ENCODE results near the gene RECQL. TPM values are rescaled to one million over a fixed set of nuclear protein-coding genes. Genes with fewer than 3 reads are reported as not detected.
"Not testable (repeated sequence)": the region's sequence is repeated elsewhere in the genome, so short reads cannot be mapped to it uniquely, and the experiment has no call there.

Gene RECQL
- total RNA-seq, 2 experiments from 2014 or later, result 112 to 114 TPM

GRCh38 chr12:21456291-21456780 lies 45.1 kb downstream of the RECQL start:
- H3K4me1 Mint-ChIP-seq (ENCODE audit: low read depth), result peaks cover 55% of the 10 kb centered on the region
- intact Hi-C loops (cut with micrococcal nuclease), result loop anchor here (1.0 to 10.0 kb wide), 6 partner anchors 21 to 1168 kb away; partner anchors contain the start of genes C2CD5, ETNK1, GOLT1B and LDHB
- peak overlapping the region; percentile 48 for H3K4me3 Mint-ChIP-seq
- POLR2A ChIA-PET, result interaction anchor here (0.7 kb wide), 1 partner anchor 201 kb away, joined by 3 read pairs; no protein-coding TSS in a partner anchor
- no peaks in the 10 kb centered on the region for H3K9me3 Mint-ChIP-seq
- peak overlapping the region; percentile 90 for H3K27ac Mint-ChIP-seq
- CTCF ChIA-PET, result no interaction called here
- H3K27me3 Mint-ChIP-seq, result no peaks in the 10 kb centered on the region
- H3K36me3 Mint-ChIP-seq, result peaks cover 43% of the 10 kb centered on the region
- peak; percentile 55 for DNase-seq

DNA sequence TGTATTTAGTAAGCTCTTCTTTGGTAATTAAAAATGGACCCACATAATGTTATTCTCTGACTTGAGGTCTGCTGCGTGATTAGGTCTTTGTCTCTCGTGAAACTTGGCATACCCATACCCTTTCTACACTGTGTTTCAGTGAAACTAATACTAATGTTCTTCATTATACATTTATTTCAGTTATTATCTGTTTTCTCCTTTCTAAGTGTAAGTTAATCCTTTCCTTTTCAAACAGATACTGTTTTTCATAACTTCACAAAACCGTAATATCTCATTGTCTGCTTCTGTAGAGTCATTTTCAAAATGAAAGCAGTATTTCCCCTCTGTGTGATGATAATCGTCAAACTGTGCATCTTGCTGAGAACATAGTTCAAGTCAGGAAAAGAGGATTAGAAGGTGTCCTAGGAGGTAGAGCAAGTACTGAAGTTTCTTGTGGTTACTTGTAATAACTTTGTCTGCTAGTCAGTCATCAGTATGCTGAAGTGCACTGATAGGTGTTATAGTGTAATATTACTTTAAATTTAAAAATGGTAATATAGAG lies 48.1 kb downstream of the RECQL start:
- DNase-seq, result no peak

GRCh38 chr12:21451529-21451928 lies 49.9 kb downstream of the RECQL start:
- H3K27me3 Mint-ChIP-seq, result no peaks in the 10 kb centered on the region
- peaks cover 40% of the 10 kb centered on the region for H3K4me1 Mint-ChIP-seq (ENCODE audit: low read depth)
- H3K27ac Mint-ChIP-seq, result no peak overlapping the region
- ChIA-PET POLR2A (interaction anchor here (1.2 to 2.5 kb wide), 2 partner anchors 14 to 50 kb away, joined by 4 to 8 read pairs; partner anchors contain the start of genes GOLT1B, PYROXD1 and RECQL), CTCF (no interaction called here)
- DNase-seq, result no peak
- no peaks in the 10 kb centered on the region for H3K9me3 Mint-ChIP-seq
- peaks cover 31% of the 10 kb centered on the region for H3K36me3 Mint-ChIP-seq
- H3K4me3 Mint-ChIP-seq, result no peak overlapping the region
- intact Hi-C loops (cut with micrococcal nuclease), result loop anchor here (10.0 kb wide), 1 partner anchor 1173 kb away; the partner anchor contains the start of gene ETNK1

More for the DNA sequence above, 48.1 kb downstream of the RECQL start:
- intact Hi-C loops (cut with micrococcal nuclease), result loop anchor here (1.0 to 10.0 kb wide), 4 partner anchors 16 to 1171 kb away; partner anchors contain the start of genes ETNK1 and PYROXD1
- peaks cover 40% of the 10 kb centered on the region for H3K36me3 Mint-ChIP-seq
- peaks cover 55% of the 10 kb centered on the region for H3K4me1 Mint-ChIP-seq (ENCODE audit: low read depth)
- no peaks in the 10 kb centered on the region for H3K27me3 Mint-ChIP-seq
- peak overlapping the region; percentile 43 for H3K27ac Mint-ChIP-seq
- peak overlapping the region; percentile 17 for H3K4me3 Mint-ChIP-seq
- no peaks in the 10 kb centered on the region for H3K9me3 Mint-ChIP-seq
- CTCF ChIA-PET, result no interaction called here
- POLR2A ChIA-PET, result interaction anchor here (0.6 to 2.5 kb wide), 3 partner anchors 16 to 204 kb away, joined by 3 to 8 read pairs (median 4); partner anchors contain the start of genes GOLT1B, LDHB, PYROXD1 and RECQL

DNA sequence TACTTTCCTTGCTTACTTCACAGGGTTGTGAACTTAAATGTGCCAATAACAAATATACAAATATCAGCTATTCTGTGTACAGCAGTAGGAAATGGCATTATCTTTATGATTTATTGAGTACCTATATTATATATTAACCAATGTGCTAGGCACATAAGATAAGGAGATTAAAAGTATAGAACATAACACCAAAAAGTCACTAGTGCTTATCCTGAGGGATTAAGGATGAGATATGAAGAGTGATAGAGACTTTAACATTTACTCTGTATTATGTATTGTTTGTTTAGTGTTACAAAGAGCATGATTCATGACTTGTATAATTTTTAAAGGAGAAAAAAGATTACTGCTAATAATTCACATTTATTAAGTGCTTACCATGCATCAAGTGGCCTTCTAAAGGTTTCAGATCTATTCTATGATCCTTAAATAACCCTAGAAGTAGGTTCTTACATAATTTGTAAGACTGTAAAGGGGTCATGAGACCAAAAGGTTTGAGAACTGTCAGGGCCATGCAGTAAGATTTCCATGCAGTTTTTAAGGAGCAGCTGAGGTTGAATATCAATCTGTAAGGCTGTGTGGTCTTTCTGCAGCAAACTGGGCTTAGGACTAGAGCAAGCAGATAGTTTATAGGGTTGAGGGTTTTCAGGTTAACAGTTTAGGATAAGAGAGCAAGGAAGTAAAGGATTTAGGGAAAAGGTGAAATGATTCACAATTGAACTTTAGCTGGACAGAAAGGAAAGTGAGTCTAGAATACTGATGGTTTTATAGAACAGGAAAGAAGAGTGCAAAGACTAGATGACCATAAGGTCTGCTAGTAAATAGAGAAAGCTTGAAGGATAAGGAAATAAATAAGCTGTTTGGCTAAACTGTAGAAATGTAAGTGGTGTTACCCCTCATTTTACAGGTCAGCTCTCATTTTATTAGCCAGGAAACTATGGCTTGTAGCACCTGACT lies 57.0 kb downstream of the RECQL start:
- no peaks in the 10 kb centered on the region for H3K9me3 Mint-ChIP-seq
- intact Hi-C loops (cut with micrococcal nuclease), result no loop called here
- H3K36me3 Mint-ChIP-seq, result peaks cover 39% of the 10 kb centered on the region
- H3K4me1 Mint-ChIP-seq (ENCODE audit: low read depth), result peaks cover 28% of the 10 kb centered on the region
- no peaks in the 10 kb centered on the region for H3K27me3 Mint-ChIP-seq
- POLR2A ChIA-PET, result interaction anchor here (0.9 kb wide), 1 partner anchor 9 kb away, joined by 3 read pairs; no protein-coding TSS in a partner anchor
- no peak overlapping the region for H3K4me3 Mint-ChIP-seq
- no peak for DNase-seq
- CTCF ChIA-PET, result interaction anchor here (1.4 kb wide), 1 partner anchor 148 kb away, joined by 4 read pairs; no protein-coding TSS in a partner anchor
- H3K27ac Mint-ChIP-seq, result peak overlapping the region; percentile 39

DNA sequence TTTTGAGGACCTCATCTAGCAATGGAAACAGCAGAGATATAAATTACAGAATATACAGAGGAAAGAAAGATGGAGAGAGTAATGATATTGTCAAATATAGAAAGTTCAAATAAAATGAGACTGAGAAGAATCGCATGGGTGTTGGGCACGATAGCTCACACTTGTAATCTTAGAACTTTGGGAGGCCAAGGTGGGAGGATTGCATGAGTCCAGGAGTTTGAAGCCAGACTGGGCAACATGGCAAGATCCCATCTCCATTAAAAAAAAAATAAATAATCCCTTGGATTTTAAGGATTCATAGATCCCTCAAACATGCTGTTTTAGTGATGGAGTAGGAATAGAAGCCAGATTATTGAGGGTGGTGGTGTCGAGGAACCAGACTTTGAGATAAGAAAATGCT lies 62.1 kb downstream of the RECQL start:
- ChIA-PET CTCF (interaction anchor here (0.7 kb wide), 1 partner anchor 13 kb away, joined by 3 read pairs; no protein-coding TSS in a partner anchor), POLR2A (no interaction called here)
- Mint-ChIP-seq H3K4me1 (ENCODE audit: low read depth) (peaks cover 39% of the 10 kb centered on the region), H3K9me3 (no peaks in the 10 kb centered on the region), H3K4me3 (peak overlapping the region; percentile 93), H3K36me3 (peaks cover 17% of the 10 kb centered on the region), H3K27me3 (no peaks in the 10 kb centered on the region), H3K27ac (peak overlapping the region; percentile 96)
- intact Hi-C loops (cut with micrococcal nuclease), result loop anchor here (5.0 kb wide), 2 partner anchors 238 to 608 kb away; partner anchors contain the start of gene CMAS
- no peak for DNase-seq

DNA sequence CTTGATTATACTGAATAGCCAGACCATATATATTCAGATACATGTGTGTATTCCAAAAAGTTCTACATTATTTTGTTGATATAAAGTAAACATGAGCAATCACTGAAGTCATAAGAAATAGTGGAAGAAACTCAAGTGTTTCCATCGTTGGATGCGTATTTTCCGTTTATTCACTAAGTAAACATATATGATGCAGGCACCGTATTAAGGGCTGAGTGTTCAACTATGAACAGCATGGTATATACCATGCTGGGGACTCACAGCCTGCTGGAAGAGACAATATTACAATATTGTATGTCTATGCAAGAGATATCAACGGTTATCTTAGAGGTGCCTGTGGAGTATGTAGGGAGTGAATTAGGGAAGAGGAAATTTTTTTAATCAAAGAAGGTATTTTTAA lies 62.8 kb downstream of the RECQL start:
- ChIA-PET POLR2A (interaction anchor here (1.7 to 2.2 kb wide), 3 partner anchors 12 to 218 kb away, joined by 4 to 17 read pairs (median 16); partner anchors contain the start of genes GOLT1B, LDHB and RECQL), CTCF (interaction anchor here (0.7 kb wide), 1 partner anchor 14 kb away, joined by 3 read pairs; no protein-coding TSS in a partner anchor)
- intact Hi-C loops (cut with micrococcal nuclease), result loop anchor here (5.0 kb wide), 2 partner anchors 239 to 609 kb away; partner anchors contain the start of gene CMAS
- peaks cover 17% of the 10 kb centered on the region for H3K36me3 Mint-ChIP-seq
- peak overlapping the region; percentile 93 for H3K4me3 Mint-ChIP-seq
- peaks cover 39% of the 10 kb centered on the region for H3K4me1 Mint-ChIP-seq (ENCODE audit: low read depth)
- DNase-seq, result no peak
- H3K27ac Mint-ChIP-seq, result peak overlapping the region; percentile 96
- H3K9me3 Mint-ChIP-seq, result no peaks in the 10 kb centered on the region
- H3K27me3 Mint-ChIP-seq, result no peaks in the 10 kb centered on the region

GRCh38 chr12:21434699-21435098 lies 66.7 kb downstream of the RECQL start:
- no peaks in the 10 kb centered on the region for H3K9me3 Mint-ChIP-seq
- H3K4me1 Mint-ChIP-seq (ENCODE audit: low read depth), result peaks cover 18% of the 10 kb centered on the region
- no peak for DNase-seq
- H3K27me3 Mint-ChIP-seq, result no peaks in the 10 kb centered on the region
- CTCF ChIA-PET, result no interaction called here
- intact Hi-C loops (cut with micrococcal nuclease), result loop anchor here (5.0 kb wide), 2 partner anchors 243 to 613 kb away; partner anchors contain the start of gene CMAS
- POLR2A ChIA-PET, result interaction anchor here (1.1 kb wide), 1 partner anchor 9 kb away, joined by 3 read pairs; no protein-coding TSS in a partner anchor
- no peak overlapping the region for H3K27ac Mint-ChIP-seq
- no peak overlapping the region for H3K4me3 Mint-ChIP-seq
- peaks cover 1% of the 10 kb centered on the region for H3K36me3 Mint-ChIP-seq

- Mint-ChIP-seq H3K4me1 (ENCODE audit: low read depth) (peaks cover 6% of the 10 kb centered on the region), H3K27ac (no peak overlapping the region), H3K36me3 (peaks cover 1% of the 10 kb centered on the region), H3K9me3 (no peaks in the 10 kb centered on the region), H3K4me3 (no peak overlapping the region), H3K27me3 (no peaks in the 10 kb centered on the region)
- POLR2A ChIA-PET, result no interaction called here
- CTCF ChIA-PET, result no interaction called here
- intact Hi-C loops (cut with micrococcal nuclease), result no loop called here
- DNase-seq, result no peak
These were observed 67.9 kb downstream of the RECQL start for GRCh38 chr12:21433525-21433924.

GRCh38 chr12:21429994-21430393 lies 71.4 kb downstream of the RECQL start:
- ChIA-PET POLR2A (no interaction called here), CTCF (no interaction called here)
- DNase-seq, result no peak
- intact Hi-C loops (cut with micrococcal nuclease), result no loop called here
- no peaks in the 10 kb centered on the region for H3K36me3 Mint-ChIP-seq
- H3K4me1 Mint-ChIP-seq (ENCODE audit: low read depth), result no peaks in the 10 kb centered on the region
- no peaks in the 10 kb centered on the region for H3K27me3 Mint-ChIP-seq
- H3K9me3 Mint-ChIP-seq, result no peaks in the 10 kb centered on the region
- H3K27ac Mint-ChIP-seq, result no peak overlapping the region
- H3K4me3 Mint-ChIP-seq, result no peak overlapping the region

DNA sequence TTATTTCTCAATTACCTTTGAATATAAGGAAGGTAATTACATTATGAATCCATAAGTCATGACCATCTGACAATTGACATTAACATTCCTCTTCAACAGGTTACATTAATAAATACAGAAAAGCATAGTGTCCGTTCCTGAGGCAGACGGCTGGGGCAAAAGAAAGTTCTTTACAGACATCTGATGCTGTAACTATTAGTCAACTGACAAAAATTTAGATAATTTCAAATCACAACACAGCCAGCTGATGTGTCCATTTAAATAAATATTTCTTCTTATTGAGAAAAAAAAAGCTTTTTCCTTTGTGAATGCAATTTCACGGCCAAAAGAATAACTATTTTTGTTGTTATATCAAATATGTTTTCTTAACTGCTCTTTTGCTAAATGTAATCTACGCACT lies 73.2 kb downstream of the RECQL start:
- H3K9me3 Mint-ChIP-seq, result no peaks in the 10 kb centered on the region
- H3K36me3 Mint-ChIP-seq, result no peaks in the 10 kb centered on the region
- ChIA-PET POLR2A (no interaction called here), CTCF (no interaction called here)
- no peak for DNase-seq
- H3K4me3 Mint-ChIP-seq, result no peak overlapping the region
- H3K27me3 Mint-ChIP-seq, result no peaks in the 10 kb centered on the region
- no peak overlapping the region for H3K27ac Mint-ChIP-seq
- intact Hi-C loops (cut with micrococcal nuclease), result no loop called here
- no peaks in the 10 kb centered on the region for H3K4me1 Mint-ChIP-seq (ENCODE audit: low read depth)

- H3K4me3 Mint-ChIP-seq; H3K36me3 Mint-ChIP-seq; intact Hi-C loops (cut with micrococcal nuclease); POLR2A ChIA-PET; H3K4me1 Mint-ChIP-seq (ENCODE audit: low read depth); H3K27ac Mint-ChIP-seq; CTCF ChIA-PET; DNase-seq; H3K9me3 Mint-ChIP-seq: not testable (repeated sequence)
- peaks cover 11% of the 10 kb centered on the region for H3K27me3 Mint-ChIP-seq
These were observed 82.3 kb downstream of the RECQL start for GRCh38 chr12:21419009-21419699.

All from activated CD4-positive, alpha-beta memory T cell treated with anti-CD3 and anti-CD28 coated beads for 36 hours (primary cell).